ENCODE data around the gene TACSTD2.

- TF ChIP-seq, protein P1, sequence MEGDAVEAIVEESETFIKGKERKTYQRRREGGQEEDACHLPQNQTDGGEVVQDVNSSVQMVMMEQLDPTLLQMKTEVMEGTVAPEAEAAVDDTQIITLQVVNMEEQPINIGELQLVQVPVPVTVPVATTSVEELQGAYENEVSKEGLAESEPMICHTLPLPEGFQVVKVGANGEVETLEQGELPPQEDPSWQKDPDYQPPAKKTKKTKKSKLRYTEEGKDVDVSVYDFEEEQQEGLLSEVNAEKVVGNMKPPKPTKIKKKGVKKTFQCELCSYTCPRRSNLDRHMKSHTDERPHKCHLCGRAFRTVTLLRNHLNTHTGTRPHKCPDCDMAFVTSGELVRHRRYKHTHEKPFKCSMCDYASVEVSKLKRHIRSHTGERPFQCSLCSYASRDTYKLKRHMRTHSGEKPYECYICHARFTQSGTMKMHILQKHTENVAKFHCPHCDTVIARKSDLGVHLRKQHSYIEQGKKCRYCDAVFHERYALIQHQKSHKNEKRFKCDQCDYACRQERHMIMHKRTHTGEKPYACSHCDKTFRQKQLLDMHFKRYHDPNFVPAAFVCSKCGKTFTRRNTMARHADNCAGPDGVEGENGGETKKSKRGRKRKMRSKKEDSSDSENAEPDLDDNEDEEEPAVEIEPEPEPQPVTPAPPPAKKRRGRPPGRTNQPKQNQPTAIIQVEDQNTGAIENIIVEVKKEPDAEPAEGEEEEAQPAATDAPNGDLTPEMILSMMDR (IDR thresholded peaks at IDR 0.05; ENCODE audit: poor library complexity, severe bottlenecking) = no peak
- TF ChIP-seq POLR2AphosphoS5 (IDR thresholded peaks at IDR 0.05) (no peak), TAF1 (IDR thresholded peaks at IDR 0.05; ENCODE audit: low read depth) (no peak)
- TF ChIP-seq, protein P2, sequence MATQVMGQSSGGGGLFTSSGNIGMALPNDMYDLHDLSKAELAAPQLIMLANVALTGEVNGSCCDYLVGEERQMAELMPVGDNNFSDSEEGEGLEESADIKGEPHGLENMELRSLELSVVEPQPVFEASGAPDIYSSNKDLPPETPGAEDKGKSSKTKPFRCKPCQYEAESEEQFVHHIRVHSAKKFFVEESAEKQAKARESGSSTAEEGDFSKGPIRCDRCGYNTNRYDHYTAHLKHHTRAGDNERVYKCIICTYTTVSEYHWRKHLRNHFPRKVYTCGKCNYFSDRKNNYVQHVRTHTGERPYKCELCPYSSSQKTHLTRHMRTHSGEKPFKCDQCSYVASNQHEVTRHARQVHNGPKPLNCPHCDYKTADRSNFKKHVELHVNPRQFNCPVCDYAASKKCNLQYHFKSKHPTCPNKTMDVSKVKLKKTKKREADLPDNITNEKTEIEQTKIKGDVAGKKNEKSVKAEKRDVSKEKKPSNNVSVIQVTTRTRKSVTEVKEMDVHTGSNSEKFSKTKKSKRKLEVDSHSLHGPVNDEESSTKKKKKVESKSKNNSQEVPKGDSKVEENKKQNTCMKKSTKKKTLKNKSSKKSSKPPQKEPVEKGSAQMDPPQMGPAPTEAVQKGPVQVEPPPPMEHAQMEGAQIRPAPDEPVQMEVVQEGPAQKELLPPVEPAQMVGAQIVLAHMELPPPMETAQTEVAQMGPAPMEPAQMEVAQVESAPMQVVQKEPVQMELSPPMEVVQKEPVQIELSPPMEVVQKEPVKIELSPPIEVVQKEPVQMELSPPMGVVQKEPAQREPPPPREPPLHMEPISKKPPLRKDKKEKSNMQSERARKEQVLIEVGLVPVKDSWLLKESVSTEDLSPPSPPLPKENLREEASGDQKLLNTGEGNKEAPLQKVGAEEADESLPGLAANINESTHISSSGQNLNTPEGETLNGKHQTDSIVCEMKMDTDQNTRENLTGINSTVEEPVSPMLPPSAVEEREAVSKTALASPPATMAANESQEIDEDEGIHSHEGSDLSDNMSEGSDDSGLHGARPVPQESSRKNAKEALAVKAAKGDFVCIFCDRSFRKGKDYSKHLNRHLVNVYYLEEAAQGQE (IDR thresholded peaks at IDR 0.05; ENCODE audit: borderline replicate concordance) = no peak
Observed at GRCh38 chr1:58548371-58548770, 28.7 kb downstream of the TACSTD2 start.
